ENCODE data around the gene DCAF11.
A peak's percentile ranks its signal among the peaks of the same experiment; 100 is the strongest.

DCAF11 gene

DNA sequence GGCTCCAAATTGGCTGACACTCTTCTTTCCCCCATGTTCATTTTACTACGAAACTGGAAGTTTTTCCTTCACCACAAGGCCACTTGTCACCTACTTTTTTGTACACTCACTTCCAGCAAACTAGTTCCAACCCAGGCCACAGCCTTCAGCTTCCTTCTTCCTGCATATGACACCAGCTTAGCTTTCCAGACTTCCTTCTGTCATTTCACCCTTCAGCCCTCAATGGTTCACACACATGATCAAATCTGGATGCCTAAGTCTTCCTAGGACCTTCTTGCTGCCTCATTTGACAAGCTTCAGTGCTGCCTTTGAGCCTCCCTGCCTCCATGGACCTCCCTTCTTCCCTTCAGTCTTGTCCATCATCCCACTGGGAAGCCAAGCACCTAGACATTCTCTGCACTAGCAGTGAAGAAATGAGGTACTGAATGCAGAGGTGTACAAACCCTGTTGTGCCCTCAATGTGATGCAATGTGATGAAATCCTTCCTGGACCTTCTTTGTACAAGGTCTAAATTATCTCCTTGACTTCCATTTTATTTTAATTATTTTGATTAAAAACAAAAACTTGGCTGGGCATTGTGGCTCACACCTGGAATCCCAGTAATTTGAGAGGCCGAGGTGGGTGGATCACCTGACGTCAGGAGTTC lies 53.0 kb downstream of the DCAF11 start:
- H3K4me3 ChIP-seq (ENCODE audit: control insufficient read depth, low read depth, low read length): no peak overlapping the region
- no peak for TF ChIP-seq CTCF (conservative IDR thresholded peaks at IDR 0.05; ENCODE audit: control insufficient read depth, insufficient read depth, low read depth, low read length)
- DNase-seq (ENCODE audit: low read depth): no peak

GRCh38 chr14:24171422-24172260 lies 57.1 kb downstream of the DCAF11 start, which contains the start of gene REC8:
Gene REC8 (plus strand): TSS chr14:24172080. CDS start chr14:24172553, 473 bp downstream.
- DNase-seq (ENCODE audit: low read depth): peak; percentile 68
- H3K4me3 ChIP-seq (ENCODE audit: control insufficient read depth, low read depth, low read length): peak within 1 kb of the TSS; percentile 9
- TF ChIP-seq CTCF (conservative IDR thresholded peaks at IDR 0.05; ENCODE audit: control insufficient read depth, insufficient read depth, low read depth, low read length): no peak

GRCh38 chr14:24172261-24172860 lies 57.8 kb downstream of the DCAF11 start:
- H3K4me3 ChIP-seq (ENCODE audit: control insufficient read depth, low read depth, low read length): peak overlapping the region; percentile 9
- no peak for DNase-seq (ENCODE audit: low read depth)
- no peak for TF ChIP-seq CTCF (conservative IDR thresholded peaks at IDR 0.05; ENCODE audit: control insufficient read depth, insufficient read depth, low read depth, low read length)

GRCh38 chr14:24172871-24173281 lies 58.3 kb downstream of the DCAF11 start:
- no peak overlapping the region for H3K4me3 ChIP-seq (ENCODE audit: control insufficient read depth, low read depth, low read length)
- no peak for DNase-seq (ENCODE audit: low read depth)
- TF ChIP-seq CTCF (conservative IDR thresholded peaks at IDR 0.05; ENCODE audit: control insufficient read depth, insufficient read depth, low read depth, low read length): no peak

Measured in fibroblast of mammary gland (primary cell).